HG03095 (cell line): ENCODE measurements around the gene CACHD1.

ENCODE experiments used
- ATAC-seq: cut with Tn5 transposase; IDR thresholded peaks from one replicate; pipeline ENCODE4 v1.9.1; 2021; ENCODE audit warnings: moderate library complexity; ENCODE audit not compliant: unreplicated experiment

Gene CACHD1

GRCh38 chr1:64545118-64545843 lies 75.4 kb downstream of the CACHD1 start:
- ATAC-seq, result no peak

GRCh38 chr1:64546013-64546412 lies 76.1 kb downstream of the CACHD1 start:
- ATAC-seq, result no peak

- no peak for ATAC-seq
Observed at GRCh38 chr1:64549464-64550239, 79.7 kb downstream of the CACHD1 start.

- no peak for ATAC-seq
Observed at GRCh38 chr1:64550510-64550909, 80.6 kb downstream of the CACHD1 start.

- no peak for ATAC-seq
Observed at GRCh38 chr1:64550946-64551605, 81.1 kb downstream of the CACHD1 start.

GRCh38 chr1:64553285-64553684 lies 83.4 kb downstream of the CACHD1 start:
- no peak for ATAC-seq

DNA sequence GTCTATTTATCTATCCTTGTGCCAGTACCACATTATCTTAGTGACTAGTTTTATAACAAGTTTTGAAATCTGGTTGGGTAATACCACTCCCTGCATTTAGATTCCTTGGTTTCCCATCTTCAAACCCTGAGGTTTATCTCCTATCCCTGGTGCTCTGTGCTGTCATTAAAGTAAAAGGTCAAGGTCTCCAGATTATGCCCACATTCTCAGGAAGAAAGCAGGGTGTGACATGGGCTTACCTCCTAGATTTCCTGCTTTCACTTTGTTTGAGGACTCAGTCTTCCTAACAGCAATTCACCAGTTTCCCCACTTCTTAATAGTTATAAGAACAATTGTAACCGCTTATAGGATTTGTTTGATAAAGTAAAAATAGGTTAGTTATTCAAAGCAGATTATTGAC lies 86.0 kb downstream of the CACHD1 start:
- no peak for ATAC-seq

GRCh38 chr1:64561993-64562392 lies 92.1 kb downstream of the CACHD1 start:
- ATAC-seq, result no peak

DNA sequence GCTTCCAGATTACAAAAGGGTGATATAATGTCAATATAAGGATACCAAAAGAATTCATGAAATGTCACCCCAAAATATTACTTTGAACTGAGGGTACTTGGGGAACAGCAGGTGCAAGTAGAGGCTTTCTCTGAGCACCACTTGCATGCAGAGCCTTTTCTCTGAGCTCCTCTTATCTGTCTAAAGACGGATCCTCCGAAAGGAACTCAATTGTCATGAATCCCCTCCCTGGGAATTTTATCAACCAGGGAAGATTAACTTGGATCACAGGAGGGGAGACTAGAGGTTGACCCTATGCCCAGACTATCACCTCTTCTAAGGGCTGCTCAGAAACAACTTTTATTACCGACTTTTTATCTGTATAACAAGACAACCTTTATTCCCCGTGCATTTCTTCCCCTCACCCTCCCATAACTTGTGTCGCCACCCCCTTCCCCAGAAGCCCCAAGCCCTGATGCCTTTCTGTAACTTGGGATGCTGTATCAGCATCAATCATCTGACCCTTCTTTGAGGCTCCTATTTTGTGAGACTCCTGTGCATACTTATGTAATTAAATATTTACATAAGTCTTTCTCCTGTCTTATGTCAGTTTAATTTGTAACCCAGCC lies 94.1 kb downstream of the CACHD1 start:
- ATAC-seq, result no peak

DNA sequence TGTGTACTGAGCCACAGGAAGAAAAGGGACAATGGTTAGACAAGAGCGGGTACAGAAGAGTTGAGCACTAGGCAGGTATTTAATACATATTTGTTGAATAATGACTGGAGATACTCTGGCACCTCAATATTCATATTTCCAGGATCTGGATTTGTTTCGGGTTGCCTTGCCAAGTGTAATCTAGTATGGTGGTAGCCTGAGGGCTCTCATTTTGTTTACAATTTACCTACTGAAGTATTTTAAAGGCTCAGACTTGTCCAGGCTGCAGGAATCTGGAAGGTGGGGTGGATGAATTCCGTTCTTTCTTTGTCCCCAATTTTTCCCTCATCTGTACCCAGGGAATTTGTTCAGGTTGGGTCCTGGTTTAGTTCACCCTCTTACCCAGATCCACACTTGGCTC lies 95.0 kb downstream of the CACHD1 start:
- no peak for ATAC-seq

GRCh38 chr1:64567426-64568170 lies 97.7 kb downstream of the CACHD1 start:
- no peak for ATAC-seq

DNA sequence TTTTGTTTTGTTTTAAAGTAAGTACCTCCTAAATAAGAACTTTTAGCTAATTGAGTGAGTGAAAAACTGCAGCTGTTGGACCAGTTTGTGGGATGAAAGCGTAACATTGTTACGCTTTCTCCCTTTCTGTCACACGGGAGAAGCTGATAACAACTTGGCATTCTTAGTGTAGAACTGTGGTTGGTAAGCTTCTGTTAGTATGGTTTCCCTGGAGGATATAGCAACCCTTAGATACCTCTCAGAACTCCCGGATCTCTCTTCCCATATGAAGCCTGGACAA lies 98.2 kb downstream of the CACHD1 start:
- no peak for ATAC-seq

- no peak for ATAC-seq
Observed at GRCh38 chr1:64569411-64569810, 99.5 kb downstream of the CACHD1 start.

DNA sequence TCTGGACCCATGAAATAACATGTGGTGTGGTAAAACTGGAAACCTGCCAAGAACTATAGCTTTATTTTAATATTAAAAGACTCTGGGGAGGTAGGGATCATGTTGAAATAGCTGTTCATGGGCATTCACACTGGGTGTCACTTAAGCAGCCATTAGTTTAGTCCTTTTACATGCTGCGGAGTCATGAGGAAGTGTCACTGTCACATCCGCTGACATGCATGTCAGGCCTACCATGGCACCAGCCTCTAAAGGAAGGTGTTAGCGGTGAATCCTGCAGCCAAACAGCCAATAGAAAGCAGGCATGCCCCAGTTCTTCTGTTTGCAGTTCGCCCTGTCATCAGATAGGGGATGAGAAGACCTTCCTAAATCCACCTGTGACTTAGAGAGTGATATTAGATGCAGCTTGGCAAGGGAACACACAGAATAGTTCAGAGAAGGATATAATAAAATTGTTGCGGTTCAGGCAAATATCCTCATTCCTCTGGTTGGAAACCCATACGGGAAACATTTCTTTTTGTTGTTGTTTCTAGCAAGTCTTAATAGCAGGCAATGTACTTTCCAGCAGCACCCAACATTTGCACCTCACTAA lies 100.4 kb downstream of the CACHD1 start:
- no peak for ATAC-seq

GRCh38 chr1:64572222-64572900 lies 102.4 kb downstream of the CACHD1 start:
- ATAC-seq, result no peak

- no peak for ATAC-seq
Observed at GRCh38 chr1:64574301-64574700, 104.4 kb downstream of the CACHD1 start.

GRCh38 chr1:64575881-64576676 lies 106.2 kb downstream of the CACHD1 start:
- no peak for ATAC-seq

- no peak for ATAC-seq
Observed at GRCh38 chr1:64578270-64578973, 108.5 kb downstream of the CACHD1 start.

- no peak for ATAC-seq
Observed at GRCh38 chr1:64579767-64580166, 109.8 kb downstream of the CACHD1 start.
